CD14-positive monocyte (primary cell): ENCODE measurements around the gene UTP18. TPM values are rescaled to one million over a fixed set of nuclear protein-coding genes. Genes with fewer than 3 reads are reported as not detected.
"Not testable (repeated sequence)": the region's sequence is repeated elsewhere in the genome, so short reads cannot be mapped to it uniquely, and the experiment has no call there.

Experiments
- DNase-seq, 3 donors: peaks; one replicate each; pipeline ENCODE4 v3.0.0-alpha.2; 2011 to 2022
- H2AFZ ChIP-seq: 2 replicates; pipeline ENCODE4 v1.6.0; 2012; ENCODE audit warnings: mild to moderate bottlenecking, low read depth, low read length, inconsistent platforms; ENCODE audit not compliant: insufficient read depth, poor library complexity, severe bottlenecking
- H3K27ac ChIP-seq, 2 donors: 1 replicate in 1 of 2; 2 replicates in 1 of 2; pipeline ENCODE4 v1.5.1; 2012 to 2013; ENCODE audit warnings: low read length in 2 of 2, control low read depth in 1 of 2, inconsistent platforms in 1 of 2, low read depth in 1 of 2, mild to moderate bottlenecking in 1 of 2
- H3K27me3 ChIP-seq, 2 donors: one replicate each; pipeline versions ENCODE4 v1.6.0 to v1.6.1; 2011 to 2013; ENCODE audit warnings: low read length in 2 of 2; ENCODE audit not compliant: control insufficient read depth in 2 of 2, insufficient read depth in 2 of 2
- H3K36me3 ChIP-seq, 2 donors: replicated peaks in 1 of 2; 1 replicate in 1 of 2; 2 replicates in 1 of 2; pipeline versions ENCODE4 v1.5.1 to v1.6.1; 2012 to 2013; ENCODE audit warnings: low read length in 2 of 2, control low read depth in 1 of 2, inconsistent platforms in 1 of 2, mild to moderate bottlenecking in 1 of 2; ENCODE audit not compliant: insufficient read depth in 2 of 2, control insufficient read depth in 1 of 2
- H3K4me1 ChIP-seq, 2 donors: 1 replicate in 1 of 2; 2 replicates in 1 of 2; pipeline versions ENCODE4 v1.5.1 to v1.6.1; 2012 to 2013; ENCODE audit warnings: low read length in 2 of 2, control low read depth in 1 of 2, inconsistent platforms in 1 of 2, mild to moderate bottlenecking in 1 of 2, moderate library complexity in 1 of 2; ENCODE audit not compliant: insufficient read depth in 2 of 2, control insufficient read depth in 1 of 2
- H3K4me2 ChIP-seq: replicated peaks from 2 replicates; pipeline ENCODE3; 2012; ENCODE audit warnings: low read length, moderate library complexity, mild to moderate bottlenecking; ENCODE audit not compliant: poor library complexity, severe bottlenecking; ENCODE audit errors: extremely low read depth
- H3K4me3 ChIP-seq, 3 experiments: fragments of 200-600 bp in 1 of 3; sonication (generic) in 1 of 3; replicated peaks in 1 of 3; 1 replicate in 2 of 3; 2 replicates in 1 of 3; pipeline ENCODE4 v1.5.1; 2011 to 2013; ENCODE audit warnings: low read length in 3 of 3, mild to moderate bottlenecking in 3 of 3, control low read depth in 2 of 3, low read depth in 2 of 3, inconsistent platforms in 1 of 3, moderate library complexity in 1 of 3
- H3K79me2 ChIP-seq: 2 replicates; pipeline ENCODE4 v1.6.0; 2012; ENCODE audit warnings: mild to moderate bottlenecking, control low read depth, inconsistent platforms, low read length, moderate library complexity; ENCODE audit not compliant: insufficient read depth
- H3K9ac ChIP-seq: 2 replicates; pipeline ENCODE4 v1.6.0; 2017; ENCODE audit warnings: low read length, mild to moderate bottlenecking; ENCODE audit not compliant: insufficient read depth, poor library complexity, severe bottlenecking
- H3K9me3 ChIP-seq, 2 donors: replicated peaks in 1 of 2; 1 replicate in 1 of 2; 2 replicates in 1 of 2; pipeline versions ENCODE4 v1.5.1 to v1.6.1; 2012 to 2013; ENCODE audit warnings: low read length in 2 of 2, control low read depth in 1 of 2; ENCODE audit not compliant: control insufficient read depth in 1 of 2, insufficient read depth in 1 of 2
- H4K20me1 ChIP-seq: 2 replicates; pipeline ENCODE4 v1.6.0; 2012; ENCODE audit warnings: mild to moderate bottlenecking, low read length, control low read depth, moderate library complexity; ENCODE audit not compliant: insufficient read depth
- H3K27ac Mint-ChIP-seq, 7 donors: one replicate each; pipeline ENCODE4 v1.8.0; 2020; ENCODE audit warnings: mild to moderate bottlenecking in 7 of 7, mixed read lengths in 7 of 7, moderate library complexity in 6 of 7, inconsistent platforms in 2 of 7
- H3K27me3 Mint-ChIP-seq, 3 donors: one replicate each; pipeline ENCODE4 v1.8.0; 2021 to 2022; ENCODE audit warnings: low read depth in 3 of 3, mild to moderate bottlenecking in 3 of 3, mixed read lengths in 3 of 3, moderate library complexity in 3 of 3, inconsistent platforms in 1 of 3
- H3K36me3 Mint-ChIP-seq, 2 donors: one replicate each; pipeline ENCODE4 v1.8.0; 2020; ENCODE audit warnings: mixed read lengths in 2 of 2, inconsistent platforms in 1 of 2, mild to moderate bottlenecking in 1 of 2
- H3K4me1 Mint-ChIP-seq: one replicate; pipeline ENCODE4 v1.8.0; 2020; ENCODE audit warnings: mild to moderate bottlenecking, mixed read lengths
- H3K4me3 Mint-ChIP-seq, 2 donors: one replicate each; pipeline ENCODE4 v1.8.0; 2020; ENCODE audit warnings: mild to moderate bottlenecking in 2 of 2, mixed read lengths in 2 of 2, moderate library complexity in 1 of 2
- H3K9me3 Mint-ChIP-seq, 7 donors: one replicate each; pipeline ENCODE4 v1.8.0; 2020 to 2022; ENCODE audit warnings: mixed read lengths in 7 of 7, mild to moderate bottlenecking in 6 of 7, moderate library complexity in 6 of 7, inconsistent platforms in 2 of 7
- CTCF ChIP-seq: fragments of 200-600 bp; IDR thresholded peaks from one replicate; pipeline ENCODE4 v1.8.0; 2022; ENCODE audit warnings: antibody characterized with exemption, mild to moderate bottlenecking
- WGBS: methylation state at CpG from one replicate; pipeline ENCODE4 v1.1.5; 2013; ENCODE audit warnings: missing lambda C conversion rate; ENCODE audit not compliant: insufficient coverage; 5-methylcytosine and 5-hydroxymethylcytosine counted together
- intact Hi-C, 2 donors: fragments of 100-400 bp; cut with micrococcal nuclease; formaldehyde crosslinking; loops; one replicate each; pipeline versions ENCODE4 v1.15.0 to v1.15.1; 2023
- polyA plus RNA-seq, 3 donors: library from polyadenylated mRNA; depleted of rRNA in 1 of 3; unstranded in 2 of 3; stranded (reverse) in 1 of 3; fragments of 300-500 nt in 2 of 3; fragments of >200 nt in 1 of 3; fragmentation: Illumina TruSeq in 2 of 3; gene quantifications; 1 replicate in 2 of 3; 2 replicates in 1 of 3; pipeline ENCODE4 v1.2.3, GENCODE V29; 2012 to 2021

Gene UTP18
- polyA plus RNA-seq, 3 donors: 13.0 to 31.9 (median 31.6) TPM

GRCh38 chr17:51305182-51305581 lies 44.8 kb downstream of the UTP18 start:
- TF ChIP-seq CTCF: no peak
- H3K4me2 ChIP-seq: no peak overlapping the region
- no peak overlapping the region for H3K27ac ChIP-seq
- H3K36me3 ChIP-seq: no peaks in the 10 kb centered on the region
- WGBS: 94% methylated on average over 4 of the region's 9 CpGs
- peaks cover 7 to 20% (median 13%) of the 10 kb centered on the region in 7 donors for H3K9me3 Mint-ChIP-seq
- H4K20me1 ChIP-seq: no peaks in the 10 kb centered on the region
- no peak overlapping the region for H3K4me3 ChIP-seq
- no peak overlapping the region for H3K4me3 Mint-ChIP-seq
- no peak overlapping the region for H3K9ac ChIP-seq
- no peaks in the 10 kb centered on the region for H3K4me1 ChIP-seq
- H3K79me2 ChIP-seq: no peaks in the 10 kb centered on the region
- H3K36me3 Mint-ChIP-seq: peaks cover 0 to under 1% of the 10 kb centered on the region in 2 donors
- no peaks in the 10 kb centered on the region for H3K4me1 Mint-ChIP-seq
- DNase-seq: no peak
- no peak overlapping the region for H2AFZ ChIP-seq
- H3K27me3 Mint-ChIP-seq: peaks cover 0 to 9% (median 5%) of the 10 kb centered on the region in 3 donors
- H3K27me3 ChIP-seq: no peaks in the 10 kb centered on the region
- peaks cover 0 to 10% of the 10 kb centered on the region in 2 donors for H3K9me3 ChIP-seq
- intact Hi-C loops: no loop called here
- no peak overlapping the region for H3K27ac Mint-ChIP-seq

- H3K27ac ChIP-seq, intact Hi-C loops, H3K4me3 ChIP-seq, H3K4me2 ChIP-seq, H3K4me3 Mint-ChIP-seq, H3K79me2 ChIP-seq, H3K4me1 ChIP-seq, H3K36me3 Mint-ChIP-seq, DNase-seq, H3K27me3 ChIP-seq, H2AFZ ChIP-seq, H3K27me3 Mint-ChIP-seq, H3K9ac ChIP-seq, H4K20me1 ChIP-seq, H3K27ac Mint-ChIP-seq, H3K9me3 ChIP-seq, H3K4me1 Mint-ChIP-seq, H3K36me3 ChIP-seq: not testable (repeated sequence)
- H3K9me3 Mint-ChIP-seq: peaks cover 4 to 20% (median 9%) of the 10 kb centered on the region in 7 donors
- WGBS: no CpG with 5 or more reads among the region's 1 CpG
These were observed 51.7 kb downstream of the UTP18 start for GRCh38 chr17:51312003-51312402.
